ENCODE results near the gene PGD.
"Not testable (repeated sequence)": the region's sequence is repeated elsewhere in the genome, so short reads cannot be mapped to it uniquely, and the experiment has no call there.

Gene PGD

GRCh38 chr1:10374442-10374860, 24.4 kb upstream of the PGD start:
- TF ChIP-seq, protein P1, sequence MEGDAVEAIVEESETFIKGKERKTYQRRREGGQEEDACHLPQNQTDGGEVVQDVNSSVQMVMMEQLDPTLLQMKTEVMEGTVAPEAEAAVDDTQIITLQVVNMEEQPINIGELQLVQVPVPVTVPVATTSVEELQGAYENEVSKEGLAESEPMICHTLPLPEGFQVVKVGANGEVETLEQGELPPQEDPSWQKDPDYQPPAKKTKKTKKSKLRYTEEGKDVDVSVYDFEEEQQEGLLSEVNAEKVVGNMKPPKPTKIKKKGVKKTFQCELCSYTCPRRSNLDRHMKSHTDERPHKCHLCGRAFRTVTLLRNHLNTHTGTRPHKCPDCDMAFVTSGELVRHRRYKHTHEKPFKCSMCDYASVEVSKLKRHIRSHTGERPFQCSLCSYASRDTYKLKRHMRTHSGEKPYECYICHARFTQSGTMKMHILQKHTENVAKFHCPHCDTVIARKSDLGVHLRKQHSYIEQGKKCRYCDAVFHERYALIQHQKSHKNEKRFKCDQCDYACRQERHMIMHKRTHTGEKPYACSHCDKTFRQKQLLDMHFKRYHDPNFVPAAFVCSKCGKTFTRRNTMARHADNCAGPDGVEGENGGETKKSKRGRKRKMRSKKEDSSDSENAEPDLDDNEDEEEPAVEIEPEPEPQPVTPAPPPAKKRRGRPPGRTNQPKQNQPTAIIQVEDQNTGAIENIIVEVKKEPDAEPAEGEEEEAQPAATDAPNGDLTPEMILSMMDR (IDR thresholded peaks at IDR 0.05; ENCODE audit: control insufficient read depth, insufficient read depth, low read depth, low read length, missing control alignments): no peak
- no peak overlapping the region for H3K4me3 ChIP-seq (ENCODE audit: control insufficient read depth, low read depth, low read length)
- DNase-seq (ENCODE audit: low read depth): no peak

- peak; percentile 62 for DNase-seq (ENCODE audit: low read depth)
- not testable (repeated sequence) for H3K4me3 ChIP-seq (ENCODE audit: control insufficient read depth, low read depth, low read length)
- TF ChIP-seq, protein P1 (IDR thresholded peaks at IDR 0.05; ENCODE audit: control insufficient read depth, insufficient read depth, low read depth, low read length, missing control alignments): peak; percentile 68
Measured at GRCh38 chr1:10377365-10378029, 21.4 kb upstream of the PGD start.

- DNase-seq (ENCODE audit: low read depth): no peak
- H3K4me3 ChIP-seq (ENCODE audit: control insufficient read depth, low read depth, low read length): no peak overlapping the region
- TF ChIP-seq, protein P1 (IDR thresholded peaks at IDR 0.05; ENCODE audit: control insufficient read depth, insufficient read depth, low read depth, low read length, missing control alignments): no peak
Measured at GRCh38 chr1:10378081-10378841, 20.6 kb upstream of the PGD start.

GRCh38 chr1:10379101-10379620, 19.7 kb upstream of the PGD start:
- no peak for DNase-seq (ENCODE audit: low read depth)
- no peak overlapping the region for H3K4me3 ChIP-seq (ENCODE audit: control insufficient read depth, low read depth, low read length)
- TF ChIP-seq, protein P1 (IDR thresholded peaks at IDR 0.05; ENCODE audit: control insufficient read depth, insufficient read depth, low read depth, low read length, missing control alignments): no peak

- H3K4me3 ChIP-seq (ENCODE audit: control insufficient read depth, low read depth, low read length): no peak overlapping the region
- DNase-seq (ENCODE audit: low read depth): no peak
- TF ChIP-seq, protein P1 (IDR thresholded peaks at IDR 0.05; ENCODE audit: control insufficient read depth, insufficient read depth, low read depth, low read length, missing control alignments): no peak
Measured at GRCh38 chr1:10379676-10380075, 19.2 kb upstream of the PGD start.

DNA sequence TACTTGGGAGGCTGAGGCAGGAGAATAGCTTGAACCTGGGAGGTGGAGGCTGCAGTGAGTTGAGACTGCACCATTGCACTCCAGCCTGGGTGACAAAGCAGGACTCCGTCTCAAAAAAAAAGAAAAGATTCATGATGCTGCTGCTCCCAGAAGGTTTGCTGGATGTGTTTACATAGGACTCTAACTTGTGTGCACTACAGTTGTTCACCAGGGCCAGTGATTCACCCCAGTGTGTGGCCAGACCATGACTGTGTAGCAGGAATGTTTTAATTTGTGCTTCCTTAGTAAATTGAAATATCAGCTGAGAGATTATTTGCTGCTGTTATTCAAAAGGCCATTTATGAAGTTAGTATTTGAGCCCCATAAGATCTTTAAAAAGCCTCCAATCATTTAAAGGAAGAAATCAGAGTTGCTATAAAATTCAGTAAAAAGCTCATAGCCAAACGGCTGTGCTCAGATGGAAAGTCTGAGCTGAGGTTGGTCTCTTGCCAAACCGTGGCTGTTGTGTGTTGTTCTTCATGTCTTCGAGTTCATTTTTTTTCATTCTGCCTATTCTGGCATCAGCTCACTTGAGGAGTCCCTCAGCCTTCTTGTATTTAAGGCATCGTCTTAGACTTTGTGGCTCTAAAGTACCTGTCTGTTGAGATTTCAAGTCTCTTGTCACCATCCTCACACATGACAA, 18.1 kb upstream of the PGD start:
- no peak overlapping the region for H3K4me3 ChIP-seq (ENCODE audit: control insufficient read depth, low read depth, low read length)
- TF ChIP-seq, protein P1 (IDR thresholded peaks at IDR 0.05; ENCODE audit: control insufficient read depth, insufficient read depth, low read depth, low read length, missing control alignments): no peak
- peak; percentile 62 for DNase-seq (ENCODE audit: low read depth)
